Astrocyte of the spinal cord (primary cell): ENCODE results near the gene AS3MT.
"Not testable (repeated sequence)": the region's sequence is repeated elsewhere in the genome, so short reads cannot be mapped to it uniquely, and the experiment has no call there.

Source experiments
- DNase-seq: peaks from one replicate; pipeline ENCODE4 v3.0.0; 2011; ENCODE audit warnings: low read depth, low spot score
- H3K4me3 ChIP-seq: 2 replicates; pipeline ENCODE4 v1.5.1; 2011; ENCODE audit warnings: low read depth, mild to moderate bottlenecking, low read length, moderate library complexity
- in situ Hi-C: cut with HindIII; loops from 2 replicates; pipeline ENCODE4 v1.10.0; 2017; ENCODE audit warnings: low sequenced_read_pairs
- TF ChIP-seq, protein P1 (sequence below): IDR thresholded peaks from 2 replicates; pipeline ENCODE4 v1.5.1; 2012; ENCODE audit warnings: low read depth, mild to moderate bottlenecking, low read length, inconsistent platforms

AS3MT gene

DNA sequence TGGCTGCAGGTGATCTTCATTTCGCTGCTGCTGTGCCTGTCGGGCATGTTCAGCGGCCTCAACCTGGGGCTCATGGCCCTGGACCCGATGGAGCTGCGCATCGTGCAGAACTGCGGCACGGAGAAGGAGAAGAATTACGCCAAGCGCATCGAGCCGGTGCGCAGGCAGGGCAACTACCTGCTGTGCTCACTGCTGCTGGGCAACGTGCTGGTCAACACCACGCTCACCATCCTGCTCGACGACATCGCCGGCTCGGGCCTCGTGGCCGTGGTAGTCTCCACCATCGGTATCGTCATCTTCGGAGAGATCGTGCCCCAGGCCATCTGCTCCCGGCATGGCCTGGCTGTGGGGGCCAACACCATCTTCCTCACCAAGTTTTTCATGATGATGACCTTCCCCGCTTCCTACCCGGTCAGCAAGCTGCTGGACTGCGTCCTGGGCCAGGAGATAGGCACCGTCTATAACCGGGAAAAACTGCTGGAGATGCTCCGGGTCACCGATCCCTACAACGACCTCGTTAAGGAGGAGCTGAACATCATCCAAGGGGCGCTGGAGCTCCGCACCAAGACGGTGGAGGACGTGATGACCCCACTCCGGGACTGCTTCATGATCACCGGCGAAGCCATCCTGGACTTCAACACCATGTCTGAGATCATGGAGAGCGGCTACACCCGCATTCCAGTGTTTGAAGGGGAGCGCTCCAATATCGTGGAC, 50.1 kb downstream of the AS3MT start:
- in situ Hi-C loops, result no loop called here
- H3K4me3 ChIP-seq, result peak overlapping the region; percentile 87
- DNase-seq, result peak; percentile 11
- TF ChIP-seq, protein P1, sequence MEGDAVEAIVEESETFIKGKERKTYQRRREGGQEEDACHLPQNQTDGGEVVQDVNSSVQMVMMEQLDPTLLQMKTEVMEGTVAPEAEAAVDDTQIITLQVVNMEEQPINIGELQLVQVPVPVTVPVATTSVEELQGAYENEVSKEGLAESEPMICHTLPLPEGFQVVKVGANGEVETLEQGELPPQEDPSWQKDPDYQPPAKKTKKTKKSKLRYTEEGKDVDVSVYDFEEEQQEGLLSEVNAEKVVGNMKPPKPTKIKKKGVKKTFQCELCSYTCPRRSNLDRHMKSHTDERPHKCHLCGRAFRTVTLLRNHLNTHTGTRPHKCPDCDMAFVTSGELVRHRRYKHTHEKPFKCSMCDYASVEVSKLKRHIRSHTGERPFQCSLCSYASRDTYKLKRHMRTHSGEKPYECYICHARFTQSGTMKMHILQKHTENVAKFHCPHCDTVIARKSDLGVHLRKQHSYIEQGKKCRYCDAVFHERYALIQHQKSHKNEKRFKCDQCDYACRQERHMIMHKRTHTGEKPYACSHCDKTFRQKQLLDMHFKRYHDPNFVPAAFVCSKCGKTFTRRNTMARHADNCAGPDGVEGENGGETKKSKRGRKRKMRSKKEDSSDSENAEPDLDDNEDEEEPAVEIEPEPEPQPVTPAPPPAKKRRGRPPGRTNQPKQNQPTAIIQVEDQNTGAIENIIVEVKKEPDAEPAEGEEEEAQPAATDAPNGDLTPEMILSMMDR, result no peak

DNA sequence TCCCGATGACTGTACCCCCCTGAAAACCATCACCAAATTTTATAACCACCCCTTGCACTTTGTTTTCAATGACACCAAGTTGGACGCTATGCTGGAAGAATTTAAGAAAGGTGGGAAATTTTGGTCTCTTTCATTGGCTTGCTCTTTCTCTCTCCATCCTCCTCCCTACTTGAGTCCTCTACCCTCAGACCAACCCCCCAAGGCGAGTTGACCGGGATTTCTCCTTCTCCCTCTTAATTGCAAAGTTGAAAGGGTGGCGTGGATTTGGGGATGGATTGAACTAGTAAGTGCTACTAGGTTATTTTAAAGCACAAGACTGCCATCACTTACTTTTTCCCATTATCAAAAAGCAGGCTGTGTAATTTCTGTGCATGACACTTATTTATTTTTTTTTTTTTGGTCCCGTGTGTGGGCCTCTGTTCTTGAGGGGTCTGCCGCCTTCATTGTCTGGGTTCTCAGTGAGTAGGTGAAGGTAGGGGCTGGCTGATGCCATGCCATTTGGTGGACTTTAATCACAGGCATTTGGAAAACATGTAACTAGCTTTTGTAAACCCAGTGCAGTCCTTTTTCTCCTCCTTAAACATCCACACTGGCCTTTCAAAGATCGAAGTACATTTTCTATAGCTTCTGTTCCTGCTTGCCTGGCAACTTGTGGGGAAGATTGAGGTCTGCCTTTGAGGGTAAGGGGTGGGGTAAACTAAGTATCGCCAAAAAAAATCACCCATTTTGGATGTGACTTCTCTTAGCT, 50.9 kb downstream of the AS3MT start:
- in situ Hi-C loops, result no loop called here
- DNase-seq, result no peak

DNA sequence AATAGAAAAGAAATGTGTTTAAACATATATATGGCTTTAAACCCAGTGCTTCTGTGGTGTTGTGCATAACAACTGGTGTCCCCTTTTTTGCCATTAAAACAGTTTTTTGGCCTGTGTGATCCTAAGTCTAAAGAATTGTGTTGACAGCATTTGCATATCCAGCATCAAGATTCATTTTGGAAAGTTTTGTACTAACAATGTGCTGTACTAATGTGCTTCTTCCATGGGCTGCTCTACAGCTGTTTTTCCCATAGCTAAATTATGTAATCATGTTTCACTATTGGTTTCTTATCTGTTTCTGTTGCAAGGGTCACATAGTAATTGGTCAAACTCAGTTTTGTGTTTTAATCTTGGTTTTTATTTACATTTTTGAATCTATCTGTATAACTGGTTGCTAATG, 54.3 kb downstream of the AS3MT start:
- TF ChIP-seq, protein P1, result no peak
- H3K4me3 ChIP-seq, result no peak overlapping the region
- in situ Hi-C loops, result no loop called here
- no peak for DNase-seq

More for the DNA sequence above, 50.9 kb downstream of the AS3MT start:
- peak overlapping the region; percentile 87 for H3K4me3 ChIP-seq
- TF ChIP-seq, protein P1, result no peak

DNA sequence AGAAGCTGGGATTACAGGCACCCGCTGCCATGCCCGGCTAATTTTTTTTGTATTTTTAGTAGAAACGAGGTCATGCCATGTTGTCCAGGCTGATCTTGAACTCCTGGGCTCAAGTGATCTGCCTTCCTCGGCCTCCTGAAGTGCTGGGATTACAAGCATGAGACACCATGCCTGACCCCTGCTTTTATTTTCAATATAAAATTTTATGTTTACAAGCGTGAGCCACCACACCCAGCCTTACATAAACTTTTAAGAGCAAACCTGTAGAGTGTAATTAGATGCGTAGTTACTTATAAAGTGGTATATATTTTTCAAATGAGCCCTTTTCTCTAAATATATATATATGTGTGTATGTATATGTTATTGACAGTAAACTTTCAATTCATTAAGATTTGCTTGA, 57.6 kb downstream of the AS3MT start:
- H3K4me3 ChIP-seq, result no peak overlapping the region
- in situ Hi-C loops, result no loop called here
- no peak for DNase-seq
- TF ChIP-seq, protein P1, result no peak

DNA sequence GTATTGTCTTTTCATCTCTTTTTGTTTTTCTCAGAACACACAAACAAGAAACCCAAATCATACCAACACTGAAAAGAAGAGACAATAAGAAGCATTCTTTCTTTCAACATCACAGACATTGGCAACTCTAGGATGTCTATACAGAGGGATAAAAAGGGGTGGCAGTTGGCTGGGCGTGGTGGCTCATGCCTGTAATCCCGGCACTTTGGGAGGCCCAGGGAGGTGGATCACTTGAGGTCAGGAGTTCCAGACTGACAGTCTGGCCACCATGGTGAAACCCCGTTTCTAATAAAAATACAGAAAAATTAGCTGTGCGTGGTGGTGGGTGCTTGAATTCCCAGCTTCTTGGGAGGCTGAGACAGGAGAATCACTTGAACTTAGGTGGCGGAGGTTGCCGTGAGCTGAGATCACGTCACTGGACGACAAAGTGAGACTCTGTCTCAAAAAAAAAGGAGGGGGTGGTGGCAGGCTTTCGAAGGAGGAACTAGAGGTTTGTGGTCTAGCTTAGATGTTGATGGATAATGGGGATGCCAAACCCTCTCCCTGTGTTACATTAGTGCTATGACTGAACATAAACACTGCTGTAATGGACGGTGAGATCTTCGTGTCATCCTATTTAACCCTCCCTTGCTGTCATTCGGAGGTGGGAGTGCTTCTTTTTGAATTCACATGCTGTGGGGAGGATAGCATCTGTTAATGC, 58.2 kb downstream of the AS3MT start:
- DNase-seq, result no peak
- TF ChIP-seq, protein P1, result no peak
- in situ Hi-C loops, result no loop called here
- no peak overlapping the region for H3K4me3 ChIP-seq

DNA sequence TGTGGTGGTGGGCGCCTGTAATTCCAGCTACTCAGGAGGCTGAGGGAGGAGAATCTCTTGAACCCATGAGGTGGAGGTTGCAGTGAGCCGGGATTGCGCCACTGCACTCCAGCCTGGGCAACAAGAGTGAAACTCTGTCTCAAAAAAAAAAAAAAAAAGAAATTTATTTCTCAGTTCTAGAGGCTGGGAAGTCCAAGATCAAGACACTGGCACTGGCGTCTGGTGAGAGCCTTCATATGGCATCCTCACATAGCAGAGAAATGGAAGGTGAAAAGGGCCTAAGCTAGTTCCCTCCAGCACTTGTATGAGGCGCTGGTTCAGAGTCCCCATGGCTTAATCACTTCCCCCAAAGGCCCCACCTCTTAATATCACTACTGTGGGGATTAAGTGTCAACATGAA, 59.2 kb downstream of the AS3MT start:
- H3K4me3 ChIP-seq, DNase-seq, in situ Hi-C loops: not testable (repeated sequence)
